Thyroid gland (tissue), 4 donors: Measurements from ENCODE around the gene SPOCK1. TPM values are rescaled to one million over a fixed set of nuclear protein-coding genes. Genes with fewer than 3 reads are reported as not detected.

ENCODE experiments used
- DNase-seq, 2 donors: peaks; one replicate each; pipeline ENCODE4 v3.0.0-alpha.2; 2019
- H3K27ac ChIP-seq, 3 donors: fragments of 200-600 bp; sonication (generic); 1 replicate in 2 of 3; 2 replicates in 1 of 3; pipeline ENCODE4 v1.5.1; 2016 to 2019; ENCODE audit warnings: mild to moderate bottlenecking in 1 of 3, moderate library complexity in 1 of 3
- H3K27me3 ChIP-seq: fragments of 200-600 bp; sonication (generic); one replicate; pipeline ENCODE4 v1.5.1; 2019
- H3K36me3 ChIP-seq, 2 donors: fragments of 200-600 bp; sonication (generic); one replicate each; pipeline ENCODE4 v1.5.1; 2016 to 2019
- H3K4me1 ChIP-seq, 2 donors: fragments of 200-600 bp; sonication (generic); one replicate each; pipeline ENCODE4 v1.5.1; 2017 to 2019
- H3K4me3 ChIP-seq, 3 donors: fragments of 200-600 bp; sonication (generic); replicated peaks in 1 of 3; 1 replicate in 2 of 3; 2 replicates in 1 of 3; pipeline ENCODE4 v1.5.1; 2016; ENCODE audit warnings: mild to moderate bottlenecking in 1 of 3
- H3K9me3 ChIP-seq: fragments of 200-600 bp; sonication (generic); one replicate; pipeline ENCODE4 v1.5.1; 2017
- CTCF ChIP-seq, 6 experiments: fragments of 200-600 bp in 3 of 6; fragments of 450-650 bp in 3 of 6; sonication (generic) in 3 of 6; IDR thresholded peaks; one replicate each; pipeline ENCODE4 v1.5.1; 2016 to 2019; ENCODE audit warnings: antibody characterized with exemption in 6 of 6, mild to moderate bottlenecking in 2 of 6, inconsistent platforms in 1 of 6, moderate library complexity in 1 of 6
- POLR2A ChIP-seq, 2 donors: fragments of 450-650 bp; IDR thresholded peaks; one replicate each; pipeline ENCODE4 v1.6.1; 2017; ENCODE audit warnings: antibody characterized with exemption in 2 of 2, mild to moderate bottlenecking in 2 of 2, moderate library complexity in 1 of 2
- WGBS, 2 donors: methylation state at CpG; one replicate each; pipeline ENCODE4 v1.1.5; 2017; 5-methylcytosine and 5-hydroxymethylcytosine counted together
- intact Hi-C: fragments of 100-400 bp; cut with DNase I; formaldehyde crosslinking; loops from one replicate; pipeline ENCODE4 v1.15.1; 2023
- total RNA-seq, 4 donors: library from RNA; depleted of rRNA; stranded (reverse); fragments of >200 nt; gene quantifications; one replicate each; pipeline ENCODE4 v1.2.3, GENCODE V29; 2016

The SPOCK1 gene
- total RNA-seq, 4 donors from 2014 or later, result 15.8 to 34.1 (median 27.5) TPM

GRCh38 chr5:137040024-137040423 lies 459.1 kb downstream of the SPOCK1 start:
- Histone ChIP-seq H3K27ac (no peak overlapping the region), H3K36me3 (no peaks in the 10 kb centered on the region), H3K4me3 (no peak overlapping the region), H3K9me3 (no peaks in the 10 kb centered on the region), H3K4me1 (no peaks in the 10 kb centered on the region), H3K27me3 (no peaks in the 10 kb centered on the region)
- TF ChIP-seq POLR2A (IDR thresholded peaks at IDR 0.05) (no peak), CTCF (IDR thresholded peaks at IDR 0.05) (no peak)
- intact Hi-C loops, result no loop called here
- no peak for DNase-seq
- 89 to 93% methylated on average over 4 of the region's 4 CpGs for WGBS, 2 donors

GRCh38 chr5:137037848-137038247 lies 461.3 kb downstream of the SPOCK1 start:
- Histone ChIP-seq H3K4me1 (no peaks in the 10 kb centered on the region), H3K27ac (no peak overlapping the region), H3K27me3 (no peaks in the 10 kb centered on the region), H3K36me3 (no peaks in the 10 kb centered on the region), H3K9me3 (no peaks in the 10 kb centered on the region), H3K4me3 (no peak overlapping the region)
- intact Hi-C loops, result no loop called here
- TF ChIP-seq POLR2A (IDR thresholded peaks at IDR 0.05), result no peak
- TF ChIP-seq CTCF (IDR thresholded peaks at IDR 0.05), result no peak
- no peak for DNase-seq
- 72 to 77% methylated on average over 2 of the region's 2 CpGs for WGBS, 2 donors

GRCh38 chr5:137036640-137037039 lies 462.5 kb downstream of the SPOCK1 start:
- DNase-seq, result no peak
- intact Hi-C loops, result no loop called here
- no peaks in the 10 kb centered on the region for H3K27me3 ChIP-seq
- TF ChIP-seq POLR2A (IDR thresholded peaks at IDR 0.05) (no peak), CTCF (IDR thresholded peaks at IDR 0.05) (no peak)
- no peaks in the 10 kb centered on the region for H3K36me3 ChIP-seq
- no peaks in the 10 kb centered on the region for H3K4me1 ChIP-seq
- H3K4me3 ChIP-seq, result no peak overlapping the region
- 17 to 37% methylated on average over 6 to 7 of the region's 7 CpGs for WGBS, 2 donors
- H3K27ac ChIP-seq, result no peak overlapping the region
- H3K9me3 ChIP-seq, result no peaks in the 10 kb centered on the region

GRCh38 chr5:137035480-137035878 lies 463.6 kb downstream of the SPOCK1 start:
- H3K27ac ChIP-seq, result no peak overlapping the region
- TF ChIP-seq POLR2A (IDR thresholded peaks at IDR 0.05) (no peak), CTCF (IDR thresholded peaks at IDR 0.05) (no peak)
- no peaks in the 10 kb centered on the region for H3K27me3 ChIP-seq
- no peak overlapping the region for H3K4me3 ChIP-seq
- no peaks in the 10 kb centered on the region for H3K9me3 ChIP-seq
- no peaks in the 10 kb centered on the region for H3K36me3 ChIP-seq
- DNase-seq, result no peak
- intact Hi-C loops, result no loop called here
- no peaks in the 10 kb centered on the region for H3K4me1 ChIP-seq
- WGBS, 2 donors, result 80 to 83% methylated on average over 1 of the region's 1 CpG

GRCh38 chr5:137034764-137035479 lies 464.2 kb downstream of the SPOCK1 start:
- Histone ChIP-seq H3K4me3 (no peak overlapping the region), H3K27me3 (no peaks in the 10 kb centered on the region), H3K4me1 (no peaks in the 10 kb centered on the region), H3K27ac (no peak overlapping the region), H3K36me3 (no peaks in the 10 kb centered on the region), H3K9me3 (no peaks in the 10 kb centered on the region)
- 93% methylated on average over 10 of the region's 10 CpGs for WGBS, 2 donors
- DNase-seq, result no peak
- no peak for TF ChIP-seq CTCF (IDR thresholded peaks at IDR 0.05)
- no peak for TF ChIP-seq POLR2A (IDR thresholded peaks at IDR 0.05)
- intact Hi-C loops, result no loop called here
